Measurements from ENCODE around the gene UBE2I.
A peak's percentile ranks its signal among the peaks of the same experiment; 100 is the strongest.

Gene UBE2I

GRCh38 chr16:1300664-1301476 lies 8.6 kb upstream of the UBE2I start:
- Histone ChIP-seq H3K9ac (ENCODE audit: low read length) (peak overlapping the region; percentile 57), H2AFZ (ENCODE audit: low read depth, low read length) (peak overlapping the region; percentile 66), H3K4me3 (ENCODE audit: low read length) (peak overlapping the region; percentile 76)

GRCh38 chr16:1301562-1301961 lies 7.9 kb upstream of the UBE2I start:
- TF ChIP-seq CTCF (IDR thresholded peaks at IDR 0.05; ENCODE audit: low read depth, low read length) (no peak), EZH2phosphoT487 (IDR thresholded peaks at IDR 0.05; ENCODE audit: low read depth) (no peak)
- H3K4me1 ChIP-seq (ENCODE audit: low read length): peaks cover 27% of the 10 kb centered on the region
- peak overlapping the region; percentile 76 for H3K4me3 ChIP-seq (ENCODE audit: low read length)
- H4K20me1 ChIP-seq (ENCODE audit: insufficient read depth, low read length): no peaks in the 10 kb centered on the region
- H3K9ac ChIP-seq (ENCODE audit: low read length): no peak overlapping the region
- H3K27me3 ChIP-seq (ENCODE audit: low read depth, low read length): peaks cover 3% of the 10 kb centered on the region
- H3K4me2 ChIP-seq (ENCODE audit: low read length): peak overlapping the region; percentile 88
- no peak overlapping the region for H2AFZ ChIP-seq (ENCODE audit: low read depth, low read length)
- no peak overlapping the region for H3K27ac ChIP-seq (ENCODE audit: low read length)
- H3K79me2 ChIP-seq (ENCODE audit: low read length): no peaks in the 10 kb centered on the region
- no peaks in the 10 kb centered on the region for H3K9me3 ChIP-seq (ENCODE audit: insufficient read depth, low read length)
- no peaks in the 10 kb centered on the region for H3K36me3 ChIP-seq (replicated peaks; ENCODE audit: low read depth, low read length)

More at GRCh38 chr16:1300664-1301476, 8.6 kb upstream of the UBE2I start:
- H3K79me2 ChIP-seq (ENCODE audit: low read length): no peaks in the 10 kb centered on the region
- H3K27me3 ChIP-seq (ENCODE audit: low read depth, low read length): peaks cover 3% of the 10 kb centered on the region
- peak overlapping the region; percentile 88 for H3K4me2 ChIP-seq (ENCODE audit: low read length)
- H3K9me3 ChIP-seq (ENCODE audit: insufficient read depth, low read length): no peaks in the 10 kb centered on the region
- no peaks in the 10 kb centered on the region for H4K20me1 ChIP-seq (ENCODE audit: insufficient read depth, low read length)
- H3K27ac ChIP-seq (ENCODE audit: low read length): no peak overlapping the region
- H3K36me3 ChIP-seq (replicated peaks; ENCODE audit: low read depth, low read length): no peaks in the 10 kb centered on the region
- H3K4me1 ChIP-seq (ENCODE audit: low read length): peaks cover 32% of the 10 kb centered on the region
- TF ChIP-seq CTCF (IDR thresholded peaks at IDR 0.05; ENCODE audit: low read depth, low read length) (peak; percentile 64), EZH2phosphoT487 (IDR thresholded peaks at IDR 0.05; ENCODE audit: low read depth) (no peak)

GRCh38 chr16:1305823-1306222 lies 3.6 kb upstream of the UBE2I start:
- no peak overlapping the region for H3K4me3 ChIP-seq (ENCODE audit: low read length)
- no peak overlapping the region for H3K27ac ChIP-seq (ENCODE audit: low read length)
- peaks cover 4% of the 10 kb centered on the region for H3K36me3 ChIP-seq (replicated peaks; ENCODE audit: low read depth, low read length)
- H3K4me2 ChIP-seq (ENCODE audit: low read length): no peak overlapping the region
- peaks cover 19% of the 10 kb centered on the region for H3K4me1 ChIP-seq (ENCODE audit: low read length)
- H3K79me2 ChIP-seq (ENCODE audit: low read length): peaks cover 16% of the 10 kb centered on the region
- H2AFZ ChIP-seq (ENCODE audit: low read depth, low read length): no peak overlapping the region
- H3K9ac ChIP-seq (ENCODE audit: low read length): no peak overlapping the region
- no peaks in the 10 kb centered on the region for H3K27me3 ChIP-seq (ENCODE audit: low read depth, low read length)
- H3K9me3 ChIP-seq (ENCODE audit: insufficient read depth, low read length): no peaks in the 10 kb centered on the region
- TF ChIP-seq CTCF (IDR thresholded peaks at IDR 0.05; ENCODE audit: low read depth, low read length) (no peak), EZH2phosphoT487 (IDR thresholded peaks at IDR 0.05; ENCODE audit: low read depth) (no peak)
- H4K20me1 ChIP-seq (ENCODE audit: insufficient read depth, low read length): peaks cover 9% of the 10 kb centered on the region

- H3K9me3 ChIP-seq (ENCODE audit: insufficient read depth, low read length): no peaks in the 10 kb centered on the region
- H4K20me1 ChIP-seq (ENCODE audit: insufficient read depth, low read length): peaks cover 14% of the 10 kb centered on the region
- H3K27me3 ChIP-seq (ENCODE audit: low read depth, low read length): no peaks in the 10 kb centered on the region
- H3K9ac ChIP-seq (ENCODE audit: low read length): no peak overlapping the region
- no peak overlapping the region for H2AFZ ChIP-seq (ENCODE audit: low read depth, low read length)
- H3K4me2 ChIP-seq (ENCODE audit: low read length): no peak overlapping the region
- H3K4me1 ChIP-seq (ENCODE audit: low read length): peaks cover 24% of the 10 kb centered on the region
- H3K36me3 ChIP-seq (replicated peaks; ENCODE audit: low read depth, low read length): peaks cover 4% of the 10 kb centered on the region
- TF ChIP-seq EZH2phosphoT487 (IDR thresholded peaks at IDR 0.05; ENCODE audit: low read depth) (no peak), CTCF (IDR thresholded peaks at IDR 0.05; ENCODE audit: low read depth, low read length) (no peak)
- H3K79me2 ChIP-seq (ENCODE audit: low read length): peaks cover 21% of the 10 kb centered on the region
- H3K4me3 ChIP-seq (ENCODE audit: low read length): no peak overlapping the region
- H3K27ac ChIP-seq (ENCODE audit: low read length): no peak overlapping the region
Observed at GRCh38 chr16:1306334-1306733, 3.1 kb upstream of the UBE2I start.
